Germinal center (tissue), 1 donor: ENCODE data around the gene ZNF215.
A peak's percentile ranks its signal among the peaks of the same experiment; 100 is the strongest.
"Not testable (repeated sequence)": the region's sequence is repeated elsewhere in the genome, so short reads cannot be mapped to it uniquely, and the experiment has no call there.

Source experiments
- DNase-seq: peaks from one replicate; pipeline ENCODE4 v3.0.0; 2012; ENCODE audit warnings: mixed read lengths, low spot score

The ZNF215 gene

DNA sequence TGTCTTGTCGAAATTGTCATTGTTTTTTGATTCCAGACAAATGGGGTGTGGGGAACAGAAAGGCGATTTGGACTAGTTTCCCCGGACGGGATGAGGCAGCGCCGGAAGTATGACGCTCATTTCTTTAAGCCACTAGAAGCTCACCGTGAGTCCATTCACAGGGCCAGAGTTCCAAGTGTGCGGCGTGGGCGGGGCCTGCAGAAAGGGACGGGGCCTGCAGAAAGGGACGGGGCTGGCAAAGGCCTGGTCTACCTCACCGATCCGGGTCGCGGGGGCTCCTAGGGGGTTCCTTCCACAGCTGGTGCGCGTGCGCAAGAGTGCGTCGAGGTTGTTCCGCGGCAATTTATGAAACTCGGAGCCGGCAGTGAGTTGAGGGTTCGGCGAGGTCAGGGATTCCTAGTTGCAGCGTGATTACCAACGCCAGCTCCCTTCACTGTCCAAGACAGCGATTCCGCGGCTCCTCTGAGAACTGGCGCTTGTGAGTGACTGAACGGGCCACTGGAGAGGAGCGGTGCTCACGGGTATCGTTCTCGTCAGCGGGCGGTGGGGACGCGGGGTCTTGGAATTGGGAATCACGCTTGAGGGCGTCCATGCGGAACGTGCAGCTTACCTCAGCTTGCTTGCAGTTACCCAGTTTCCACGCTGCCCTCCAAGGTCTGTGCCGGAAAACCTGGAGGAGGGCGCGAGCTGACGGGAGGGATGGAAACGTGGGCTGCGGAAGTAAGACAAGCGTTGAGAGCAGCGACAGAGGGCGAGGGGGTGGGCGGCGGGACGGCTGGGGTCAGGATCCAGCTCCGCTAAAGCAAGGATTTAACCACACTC lies at the start of gene ZNF215:
TSS of gene ZNF215 (plus strand) at position 219 of the 822 bp plus-strand sequence. CDS start 5,847 bp downstream, outside the sequence.
- DNase-seq, result peak; percentile 76

- no peak for DNase-seq
Observed at GRCh38 chr11:6876914-6877313, 49.3 kb upstream of the ZNF215 start.

- DNase-seq, result no peak
Observed at GRCh38 chr11:6882751-6883150, 43.5 kb upstream of the ZNF215 start.

GRCh38 chr11:6887711-6888110 lies 38.5 kb upstream of the ZNF215 start:
- not testable (repeated sequence) for DNase-seq

- DNase-seq, result no peak
Observed at GRCh38 chr11:6888830-6889229, 37.4 kb upstream of the ZNF215 start.

- DNase-seq, result no peak
Observed at GRCh38 chr11:6889835-6890234, 36.4 kb upstream of the ZNF215 start.

DNA sequence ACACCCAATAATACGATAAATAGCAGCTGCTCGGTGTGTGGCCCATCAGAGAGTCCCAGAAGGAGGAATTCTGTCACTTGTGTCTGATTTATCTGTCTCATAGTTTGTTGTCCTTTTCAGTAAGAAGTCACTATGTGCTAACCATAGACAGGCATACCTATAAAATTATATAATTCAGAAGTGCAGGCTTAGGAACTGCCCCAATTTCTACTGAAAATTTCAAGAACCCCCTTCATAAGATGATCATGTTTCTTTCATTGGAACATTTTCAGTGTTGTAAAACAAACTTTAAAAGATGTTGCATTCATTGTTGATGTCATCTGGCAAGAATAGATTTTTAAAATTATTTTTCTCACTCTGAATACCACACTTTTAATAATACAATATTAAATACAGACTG lies 33.8 kb upstream of the ZNF215 start, which contains the start of gene OR2D2:
TSS of gene OR2D2 (minus strand) at position 101 of the 400 bp plus-strand sequence. CDS start at position 101, 0 bp downstream.
- DNase-seq, result no peak

- DNase-seq, result no peak
Observed at GRCh38 chr11:6894097-6894496, 32.1 kb upstream of the ZNF215 start.

- DNase-seq, result no peak
Observed at GRCh38 chr11:6895010-6895409, 31.2 kb upstream of the ZNF215 start.

- no peak for DNase-seq
Observed at GRCh38 chr11:6898911-6899310, 27.3 kb upstream of the ZNF215 start.

GRCh38 chr11:6900327-6900999 lies 25.8 kb upstream of the ZNF215 start:
- DNase-seq, result no peak

DNA sequence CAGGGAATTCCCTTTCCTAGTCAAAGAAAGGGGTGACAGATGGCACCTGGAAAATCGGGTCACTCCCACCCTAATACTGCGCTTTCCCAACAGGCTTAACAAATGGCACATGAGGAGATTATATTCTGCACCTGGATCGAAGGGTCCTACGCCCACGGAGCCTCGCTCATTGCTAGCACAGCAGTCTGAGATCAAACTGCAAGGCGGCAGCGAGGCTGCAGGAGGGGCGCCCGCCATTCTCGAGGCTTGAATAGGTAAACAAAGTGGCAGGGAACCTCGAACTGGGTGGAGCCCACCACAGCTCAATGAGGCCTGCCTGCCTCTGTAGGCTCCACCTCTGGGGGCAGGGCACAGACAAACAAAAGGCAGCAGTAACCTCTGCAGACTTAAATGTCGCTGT lies 21.4 kb upstream of the ZNF215 start:
- not testable (repeated sequence) for DNase-seq

DNA sequence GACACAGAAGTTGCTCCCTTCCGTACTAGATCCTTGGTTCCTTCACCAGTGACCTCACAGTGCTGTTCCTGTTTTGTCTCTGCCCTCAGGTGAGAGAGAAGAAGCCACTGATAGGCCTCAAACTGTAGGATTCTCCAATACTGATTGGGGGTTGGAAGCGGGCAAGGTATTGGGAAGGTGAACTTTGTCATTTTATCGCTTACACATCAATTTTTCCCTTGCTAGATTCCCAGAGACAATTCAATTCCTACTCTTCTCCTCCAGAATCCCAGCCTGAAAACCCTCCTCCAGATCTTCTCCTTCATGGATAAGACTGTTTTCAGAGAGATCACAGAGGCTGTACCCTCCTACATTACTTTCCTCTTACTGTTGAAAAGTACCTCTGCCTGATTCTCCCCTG lies 14.8 kb upstream of the ZNF215 start:
- no peak for DNase-seq

GRCh38 chr11:6911948-6912347 lies 14.3 kb upstream of the ZNF215 start:
- no peak for DNase-seq

DNA sequence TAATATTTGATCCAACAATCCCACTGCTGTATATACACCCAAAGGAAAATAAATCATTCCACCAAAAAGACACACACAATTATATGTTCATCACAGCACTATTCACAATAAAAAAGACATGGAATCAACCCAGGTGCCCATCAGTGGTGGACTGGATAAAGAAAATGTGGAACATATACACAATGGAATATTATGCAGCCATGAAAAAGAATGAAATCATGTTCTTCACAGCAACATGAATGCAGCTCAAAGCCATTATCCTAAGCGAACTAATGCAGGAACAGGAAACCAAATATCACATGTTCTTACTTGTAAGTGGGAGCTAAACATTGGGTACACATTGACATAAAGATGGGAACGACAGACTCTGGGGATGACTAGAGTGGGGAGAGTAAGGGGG lies 6.5 kb upstream of the ZNF215 start:
- DNase-seq, result no peak

- no peak for DNase-seq
Observed at GRCh38 chr11:6920702-6921101, 5.5 kb upstream of the ZNF215 start, which contains the start of gene OR2D3. TSS of gene OR2D3 (plus strand) at chr11:6921002. CDS start at chr11:6921002, 0 bp downstream.

GRCh38 chr11:6925007-6925577 lies 1.1 kb upstream of the ZNF215 start:
- no peak for DNase-seq

GRCh38 chr11:6925636-6926207 lies 504 bp upstream of the ZNF215 start:
- no peak for DNase-seq

GRCh38 chr11:6927030-6927617 lies 898 bp downstream of the ZNF215 start:
- peak; percentile 70 for DNase-seq

- no peak for DNase-seq
Observed at GRCh38 chr11:6928916-6929315, 2.7 kb downstream of the ZNF215 start.

- no peak for DNase-seq
Observed at GRCh38 chr11:6931146-6931713, 5.0 kb downstream of the ZNF215 start.

DNA sequence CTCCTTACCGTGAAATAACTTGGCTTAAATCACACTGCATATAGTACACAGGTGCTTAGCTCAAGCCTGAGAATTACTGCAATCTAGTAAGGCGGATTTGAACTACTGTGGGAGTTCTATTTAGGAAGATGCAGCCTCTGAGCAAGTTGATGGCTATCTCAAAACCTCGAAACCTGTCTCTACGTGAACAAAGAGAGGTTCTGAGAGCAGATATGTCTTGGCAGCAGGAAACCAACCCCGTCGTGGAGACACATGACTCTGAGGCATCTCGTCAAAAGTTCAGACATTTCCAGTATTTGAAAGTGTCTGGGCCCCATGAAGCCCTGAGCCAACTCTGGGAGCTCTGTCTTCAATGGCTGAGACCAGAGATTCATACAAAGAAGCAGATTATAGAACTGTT lies 5.9 kb downstream of the ZNF215 start:
- DNase-seq, result no peak
